Cardiac fibroblast (primary cell): ENCODE results near the gene COL4A2.
A peak's percentile ranks its signal among the peaks of the same experiment; 100 is the strongest.

ENCODE experiments used
- DNase-seq, 2 donors: peaks; one replicate each; pipeline versions ENCODE4 v3.0.0 to v3.0.0-alpha.2; 2010; ENCODE audit warnings: low read depth in 2 of 2
- H3K4me3 ChIP-seq, 2 donors: replicated peaks in 1 of 2; 1 replicate in 1 of 2; 2 replicates in 1 of 2; pipeline ENCODE4 v1.5.1; 2011; ENCODE audit warnings: low read depth in 2 of 2, low read length in 2 of 2, mild to moderate bottlenecking in 2 of 2, moderate library complexity in 1 of 2
- CTCF ChIP-seq: IDR thresholded peaks from one replicate; pipeline ENCODE4 v1.5.1; 2011; ENCODE audit warnings: low read depth, mild to moderate bottlenecking, low read length, inconsistent platforms

Gene COL4A2

GRCh38 chr13:110521296-110521680, 214.2 kb downstream of the COL4A2 start:
- DNase-seq, result no peak
- H3K4me3 ChIP-seq, result no peak overlapping the region
- TF ChIP-seq CTCF, result no peak

- DNase-seq, result peak in 1 of 2 donors; percentile 58
- no peak overlapping the region for H3K4me3 ChIP-seq
Observed at GRCh38 chr13:110521946-110522345, 214.9 kb downstream of the COL4A2 start.

GRCh38 chr13:110522721-110523120, 215.6 kb downstream of the COL4A2 start:
- no peak for TF ChIP-seq CTCF

More at GRCh38 chr13:110521946-110522345, 214.9 kb downstream of the COL4A2 start:
- no peak for TF ChIP-seq CTCF

GRCh38 chr13:110523180-110523579, 216.1 kb downstream of the COL4A2 start:
- no peak overlapping the region for H3K4me3 ChIP-seq
- DNase-seq, result no peak
- TF ChIP-seq CTCF, result no peak

More at GRCh38 chr13:110522721-110523120, 215.6 kb downstream of the COL4A2 start:
- H3K4me3 ChIP-seq, result no peak overlapping the region
- no peak for DNase-seq

- no peak for TF ChIP-seq CTCF
- DNase-seq, result no peak
- H3K4me3 ChIP-seq, result no peak overlapping the region
Observed at GRCh38 chr13:110523838-110524540, 216.9 kb downstream of the COL4A2 start.

- no peak for DNase-seq
- no peak for TF ChIP-seq CTCF
- H3K4me3 ChIP-seq, result no peak overlapping the region
Observed at GRCh38 chr13:110524541-110525257, 217.6 kb downstream of the COL4A2 start.
